GM18508 (cell line): ENCODE results near the gene RNF149.
"Not testable (repeated sequence)": the region's sequence is repeated elsewhere in the genome, so short reads cannot be mapped to it uniquely, and the experiment has no call there.

Source experiments
- ATAC-seq: cut with Tn5 transposase; IDR thresholded peaks from one replicate; pipeline ENCODE4 v1.9.1; 2021; ENCODE audit warnings: moderate number of reproducible peaks; ENCODE audit not compliant: insufficient read depth, unreplicated experiment

The RNF149 gene

DNA sequence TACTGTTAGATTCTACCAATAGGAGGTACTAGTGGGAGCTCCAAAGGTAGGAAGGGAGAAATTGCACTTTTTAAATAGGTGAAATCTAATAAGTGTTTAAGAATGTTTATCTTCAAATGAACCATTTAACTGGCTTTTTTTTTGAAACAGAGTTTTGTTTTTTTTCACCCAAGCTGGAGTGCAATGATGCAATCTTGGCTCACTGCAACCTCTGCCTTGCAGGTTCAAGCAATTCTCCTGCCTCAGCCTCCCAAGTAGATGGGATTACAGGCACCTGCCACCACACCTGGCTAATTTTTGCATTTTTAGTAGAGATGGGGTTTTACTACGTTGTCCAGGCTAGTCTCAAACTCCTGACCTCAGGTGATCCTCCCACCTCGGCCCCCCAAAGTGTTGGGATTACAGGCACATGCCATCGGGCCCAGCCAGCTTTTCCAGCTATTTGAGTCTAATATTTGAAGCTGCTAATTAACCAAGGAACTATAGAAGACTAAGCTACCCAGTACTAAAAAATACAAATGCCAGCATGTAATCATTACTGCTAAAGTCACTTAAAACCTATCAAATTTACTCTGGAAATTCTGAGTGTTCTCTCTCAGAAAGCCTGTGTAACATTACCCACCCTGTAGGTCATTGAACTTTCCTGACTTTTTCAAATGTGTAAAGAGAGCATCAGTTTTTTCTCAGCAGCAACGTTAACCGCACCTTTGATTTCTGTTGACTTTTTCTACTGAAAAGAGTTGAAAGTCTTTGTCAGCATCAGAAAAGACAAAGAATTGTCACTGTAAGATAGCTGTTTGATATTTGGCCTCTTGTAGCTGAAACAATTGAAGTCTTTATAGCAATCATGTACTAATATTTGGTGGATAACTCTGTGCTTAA lies 24.6 kb upstream of the RNF149 start:
- no peak for ATAC-seq

DNA sequence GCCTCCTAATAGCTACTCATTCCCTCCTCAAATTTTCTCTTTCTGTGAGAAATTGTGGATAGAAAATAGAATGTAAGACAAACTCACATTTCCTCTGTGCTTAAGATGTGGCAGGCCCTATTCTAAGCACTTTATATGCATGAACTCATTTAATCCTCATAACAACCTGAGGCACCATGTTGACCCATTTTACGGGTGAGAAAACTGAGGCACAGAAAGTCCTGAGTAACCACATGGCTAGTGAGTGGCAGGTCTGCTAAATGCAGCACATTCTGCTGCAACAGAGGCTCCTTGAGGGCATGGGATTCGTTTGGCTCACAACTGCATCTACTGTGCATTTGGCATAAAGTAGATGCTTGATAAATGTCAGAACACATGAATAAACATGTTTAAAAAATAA lies 22.7 kb upstream of the RNF149 start:
- no peak for ATAC-seq

DNA sequence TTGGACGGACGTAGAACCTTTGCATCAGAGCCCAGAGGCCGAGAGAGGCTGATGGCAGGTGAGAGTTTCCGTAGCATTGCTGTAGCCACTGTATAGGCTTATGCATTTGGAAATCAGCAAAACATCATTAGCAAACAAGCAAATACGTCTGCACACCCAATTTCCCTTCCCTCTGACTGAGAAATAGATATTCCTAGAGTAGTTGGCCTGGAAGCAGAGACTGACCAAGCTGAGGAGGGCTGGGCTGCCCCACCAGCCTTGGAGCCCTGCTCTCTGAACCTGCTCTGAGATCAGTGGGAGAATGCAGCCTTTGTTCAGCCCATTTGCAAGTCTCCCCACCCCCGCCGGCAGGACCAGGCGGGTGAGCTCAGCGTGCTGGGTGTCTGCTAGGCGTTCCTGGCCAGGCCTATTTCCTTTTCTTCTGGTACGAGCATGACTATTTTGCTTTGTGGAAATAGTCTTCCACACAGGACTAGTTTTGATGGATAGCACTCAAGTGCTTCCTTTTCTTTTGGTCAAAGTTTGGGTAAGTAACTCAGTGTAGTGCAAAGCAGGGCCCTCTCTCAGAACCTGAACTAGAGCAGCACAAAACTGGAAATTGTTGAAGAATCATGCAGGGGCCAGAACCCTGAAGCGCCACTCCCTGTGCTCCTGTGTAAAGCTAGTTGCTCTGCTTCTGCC lies 21.9 kb upstream of the RNF149 start:
- ATAC-seq, result no peak

DNA sequence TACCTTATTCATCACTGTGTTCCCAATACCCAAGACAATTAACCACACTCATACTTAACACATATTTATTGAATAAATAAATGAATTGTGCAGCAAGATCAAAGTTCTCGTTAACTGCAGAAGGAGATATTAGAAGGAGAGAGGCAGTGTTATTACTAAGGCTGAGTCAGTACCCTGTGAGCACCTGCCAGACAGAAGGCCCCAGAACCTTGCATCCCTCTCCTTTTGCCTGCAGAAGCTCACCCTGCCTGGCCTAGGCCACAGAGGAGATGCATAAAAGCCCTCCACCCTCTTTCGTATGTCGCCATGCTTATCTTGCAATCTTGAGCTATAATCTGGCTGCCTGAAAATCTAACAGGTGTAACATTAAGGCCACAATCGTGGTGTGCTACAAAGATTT lies 20.5 kb upstream of the RNF149 start:
- ATAC-seq, result no peak

DNA sequence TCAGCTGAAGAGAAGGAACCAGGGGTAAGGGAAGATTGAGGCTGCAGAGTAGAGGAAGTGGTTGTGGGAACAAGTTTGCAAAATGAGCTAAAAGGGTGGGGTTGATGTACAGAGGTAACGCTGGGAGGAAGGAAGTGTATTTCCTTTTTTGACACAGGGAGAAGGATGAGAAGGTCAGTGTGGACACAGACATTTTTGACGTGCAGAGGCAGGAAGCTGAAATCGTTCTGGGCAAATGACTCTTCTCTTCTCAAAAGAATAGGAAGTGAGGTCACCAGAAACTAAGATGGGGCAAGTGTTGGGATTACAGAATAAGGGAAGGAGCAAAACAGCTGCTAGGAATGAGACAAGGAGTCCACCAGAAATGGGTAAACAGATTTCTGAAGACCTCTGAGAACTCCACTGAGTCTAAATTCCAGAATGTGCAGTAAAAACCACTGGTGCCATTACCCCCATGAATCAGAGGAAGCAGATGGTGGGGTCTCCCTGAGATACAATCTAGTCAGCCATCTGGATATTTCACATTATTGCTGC lies 20.0 kb upstream of the RNF149 start:
- ATAC-seq, result no peak

DNA sequence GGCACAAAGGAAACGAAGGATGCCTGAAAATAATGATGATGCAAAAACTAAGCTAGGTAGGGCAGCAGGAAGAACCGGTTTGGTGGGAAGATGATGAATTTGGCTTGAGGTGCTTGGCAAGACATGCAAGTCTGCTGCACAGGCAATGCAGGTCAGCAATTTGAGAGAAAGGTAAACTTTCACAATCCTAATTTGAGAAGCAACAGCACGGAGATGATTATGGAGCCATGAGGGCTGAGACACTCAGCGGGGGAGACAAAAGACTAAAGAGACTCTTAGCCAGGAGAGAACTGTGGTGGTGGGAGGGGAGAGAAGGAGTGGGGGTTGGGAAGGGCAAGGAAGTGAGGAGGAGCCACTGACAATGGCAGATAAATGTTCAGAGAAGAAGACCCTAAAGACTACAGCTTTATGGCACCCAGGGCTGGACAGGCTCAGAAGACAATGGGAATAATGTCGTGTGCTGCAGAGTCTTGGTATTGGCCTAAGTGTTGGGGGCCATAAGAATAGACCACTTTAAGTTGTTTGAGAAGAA lies 19.4 kb upstream of the RNF149 start:
- no peak for ATAC-seq

DNA sequence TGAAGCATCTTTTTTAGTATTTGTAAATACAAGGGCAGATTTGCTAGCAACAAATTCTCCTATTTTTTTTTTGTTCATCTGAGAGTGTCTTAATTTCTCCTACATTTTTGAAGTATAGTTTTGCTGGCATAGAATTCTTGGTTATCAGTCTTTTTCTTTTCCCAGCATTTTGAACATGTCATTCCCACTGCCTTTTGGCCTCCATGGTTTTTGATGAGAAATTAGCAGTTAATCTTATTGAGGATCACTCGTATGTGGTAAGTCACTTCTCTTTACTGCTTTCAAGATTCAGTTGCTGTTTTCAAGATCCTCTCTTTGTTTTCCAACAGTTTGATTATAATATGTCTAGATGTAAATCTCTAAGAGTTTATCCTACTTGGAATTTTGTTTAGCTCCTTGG lies 16.9 kb upstream of the RNF149 start:
- no peak for ATAC-seq

DNA sequence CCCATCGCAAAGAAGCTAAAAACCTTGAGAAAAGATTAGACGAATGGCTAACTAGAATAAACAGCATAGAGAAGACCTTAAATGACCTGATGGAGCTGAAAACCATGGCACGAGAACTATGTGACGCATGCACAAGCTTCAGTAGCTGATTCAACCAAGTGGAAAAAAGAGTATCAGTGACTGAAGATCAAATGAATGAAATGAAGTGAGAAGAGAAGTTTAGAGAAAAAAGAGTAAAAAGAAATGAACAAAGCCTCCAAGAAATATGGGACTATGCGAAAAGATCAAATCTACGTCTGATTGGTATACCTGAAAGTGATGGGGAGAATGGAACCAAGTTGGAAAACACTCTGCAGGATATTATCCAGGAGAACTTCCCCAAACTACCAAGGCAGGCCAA lies 8.1 kb upstream of the RNF149 start:
- ATAC-seq, result not testable (repeated sequence)

DNA sequence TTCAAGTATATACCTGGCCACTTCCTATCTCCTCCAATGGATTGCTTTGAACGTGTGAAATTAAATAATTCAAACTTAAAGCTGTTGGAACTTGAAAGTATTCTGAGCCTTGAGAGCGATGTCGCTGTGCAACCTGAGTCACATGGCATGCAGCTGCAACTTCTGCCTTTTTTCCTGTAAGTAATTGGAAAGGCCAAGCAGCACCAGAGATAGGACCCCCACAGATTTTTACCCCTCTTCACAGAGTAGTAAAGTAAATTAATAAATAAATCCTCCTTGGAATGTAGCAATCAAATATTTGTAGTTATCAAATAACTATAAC lies 3.2 kb upstream of the RNF149 start:
- no peak for ATAC-seq

DNA sequence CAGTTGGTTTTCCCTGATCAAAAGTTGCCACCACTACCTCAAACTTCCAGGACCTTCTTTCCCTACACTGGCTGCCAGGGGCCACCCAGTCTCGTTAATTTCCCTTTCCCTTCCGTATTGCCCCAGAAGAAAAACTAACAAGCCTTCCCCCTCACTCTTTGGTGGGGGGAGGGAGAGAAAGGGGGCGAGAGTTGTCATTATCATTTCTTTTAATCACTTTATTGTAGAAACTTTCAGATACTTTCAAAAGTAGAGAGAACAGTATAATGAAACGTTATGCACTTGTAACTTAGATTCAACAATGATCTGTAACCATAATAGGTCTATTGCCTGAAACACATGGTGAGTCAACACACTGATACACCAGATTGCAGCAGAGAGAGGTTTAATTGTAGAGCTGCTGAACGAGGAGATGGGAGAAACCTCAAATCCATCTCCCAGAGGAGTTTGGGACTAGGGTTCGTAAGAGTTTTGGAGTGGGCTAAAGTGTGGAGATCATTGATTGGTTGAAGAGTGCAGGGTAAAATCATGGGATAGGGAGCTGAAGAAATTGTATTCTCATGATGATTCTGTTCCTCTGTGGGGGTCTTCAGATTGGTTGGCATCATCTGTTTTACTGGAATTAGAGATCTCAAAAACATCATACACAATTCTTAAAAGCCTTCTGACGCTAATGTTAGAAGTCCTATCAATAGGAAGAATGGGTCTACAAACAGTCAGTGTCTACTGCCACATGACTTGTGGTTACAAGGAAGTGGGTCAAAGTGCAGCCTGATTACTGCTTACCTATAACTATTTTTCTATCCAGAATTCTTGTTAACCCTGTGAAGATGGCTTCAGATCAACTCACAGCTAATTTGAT lies 2.6 kb upstream of the RNF149 start:
- no peak for ATAC-seq

DNA sequence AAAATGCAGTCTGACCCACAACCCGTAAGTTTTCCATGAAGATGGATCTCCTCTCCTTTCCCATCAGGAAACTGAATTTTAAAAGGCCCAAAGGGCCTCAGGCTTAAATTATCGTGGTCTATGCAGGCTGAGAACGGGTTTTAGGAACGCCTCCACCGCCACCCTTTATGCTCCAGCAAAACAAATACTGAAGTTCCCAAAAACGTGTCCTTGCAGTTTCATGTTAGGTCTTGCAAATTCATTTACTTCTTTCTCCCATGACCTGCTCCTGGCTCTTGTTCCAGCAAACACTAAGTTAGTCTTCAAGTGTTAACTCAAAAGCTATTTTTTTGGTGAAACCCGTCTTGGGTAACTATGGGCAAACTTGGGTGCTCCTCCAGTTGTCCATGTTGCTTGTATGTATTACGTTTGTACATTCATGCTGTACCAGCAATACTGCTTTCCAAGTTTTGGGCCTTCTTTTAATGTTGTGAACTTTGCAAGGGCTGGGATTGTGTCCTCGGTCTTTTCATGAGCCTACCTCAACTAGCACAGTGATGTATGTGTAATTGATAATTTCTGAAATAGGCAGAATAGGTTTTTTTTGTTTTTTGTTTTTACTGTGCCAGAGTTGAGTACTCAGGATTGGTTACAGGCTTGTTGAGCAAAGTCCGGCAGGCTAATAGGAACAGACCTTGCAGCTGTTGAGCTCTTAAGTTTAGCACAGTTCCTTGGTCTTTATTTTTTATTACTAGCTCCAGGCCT lies 1.8 kb upstream of the RNF149 start:
- ATAC-seq, result no peak

DNA sequence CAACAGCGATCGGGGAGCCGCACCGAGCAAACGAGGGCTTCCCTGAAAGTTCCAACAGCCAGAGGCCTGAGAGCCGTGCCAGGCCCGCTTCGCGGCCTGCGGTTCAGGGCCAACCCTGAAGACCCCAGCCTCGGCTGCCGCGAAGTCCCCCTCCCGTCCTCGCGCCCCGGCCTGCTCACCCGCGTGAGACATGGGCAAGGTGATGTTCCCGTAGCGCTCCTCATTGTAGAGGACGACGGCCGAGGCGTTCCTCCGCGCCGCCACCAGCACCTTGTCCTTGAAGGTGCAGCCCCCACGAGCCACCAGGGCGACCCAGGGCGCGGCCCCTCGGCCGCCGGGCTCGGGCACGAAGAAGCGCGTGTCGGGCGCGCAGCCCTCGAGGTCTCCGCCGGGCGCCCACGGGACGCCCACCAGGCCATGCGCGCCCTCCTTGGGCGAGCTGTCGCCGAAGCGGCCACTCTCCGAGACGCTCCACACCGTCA lies 510 bp downstream of the RNF149 start:
- ATAC-seq, result no peak

DNA sequence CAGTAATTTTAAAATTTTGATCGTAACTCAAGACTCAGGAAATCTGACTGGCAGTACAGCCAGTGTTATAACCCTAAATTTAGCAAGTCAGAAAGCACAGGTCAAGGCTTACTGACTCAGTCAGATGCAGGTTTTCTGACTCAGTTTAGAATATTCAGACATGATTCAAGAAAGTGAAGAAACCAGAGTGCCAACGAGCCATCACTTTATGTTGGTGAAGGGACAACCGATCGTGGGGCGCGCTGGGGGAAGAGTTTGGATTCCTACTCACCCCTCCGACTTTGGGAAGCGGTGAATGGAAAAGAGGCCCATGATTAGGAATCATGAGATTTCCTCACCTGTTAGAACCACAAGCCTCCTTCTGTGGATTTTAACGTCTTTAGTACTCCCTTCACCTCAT lies 998 bp downstream of the RNF149 start:
- ATAC-seq, result no peak

DNA sequence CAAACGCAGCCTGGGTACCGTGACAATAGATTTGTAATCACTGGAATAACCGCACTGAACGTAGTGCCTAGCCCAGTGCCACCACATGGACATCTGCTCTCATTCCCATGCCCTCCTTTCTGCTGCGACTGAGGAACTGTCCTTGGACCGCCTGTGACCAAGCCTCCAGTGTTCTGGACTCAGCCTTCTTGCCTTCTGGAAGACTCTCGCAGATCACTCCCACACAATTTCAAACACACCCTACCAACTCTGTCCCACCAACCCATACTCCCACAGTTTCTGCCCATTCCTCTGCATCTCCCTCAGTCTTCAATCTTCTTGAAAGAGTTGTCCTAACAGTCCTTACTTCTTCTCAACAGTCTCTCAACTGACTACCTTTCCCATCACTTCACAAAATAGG lies 2.1 kb downstream of the RNF149 start:
- no peak for ATAC-seq

DNA sequence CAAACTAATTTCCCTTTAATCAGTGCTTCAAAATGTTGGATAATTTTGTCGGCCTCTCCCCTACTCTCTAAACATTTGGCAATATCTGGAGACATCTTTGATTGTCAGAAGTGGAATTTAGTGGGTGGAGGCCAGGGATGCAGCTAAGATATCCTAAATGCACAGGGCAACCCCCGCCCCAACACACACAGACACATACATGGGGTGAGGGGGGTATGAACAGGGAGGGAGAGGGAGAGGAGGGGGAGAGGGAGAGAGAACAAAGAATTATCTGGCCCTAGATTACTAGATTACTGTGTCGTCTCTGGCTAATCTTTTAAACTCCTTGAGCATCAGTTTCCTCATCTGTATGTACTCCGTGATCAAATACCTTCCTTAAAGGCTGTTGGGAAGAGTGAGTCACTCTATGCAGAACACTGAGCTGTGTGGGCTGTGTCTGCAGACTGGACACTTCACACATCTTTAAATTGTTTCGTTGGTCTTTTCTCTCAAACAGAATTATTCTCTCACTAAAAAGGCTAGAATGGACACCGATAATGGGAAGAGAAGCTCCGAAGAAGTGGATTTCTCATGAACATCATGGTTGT lies 2.9 kb downstream of the RNF149 start:
- ATAC-seq, result no peak

DNA sequence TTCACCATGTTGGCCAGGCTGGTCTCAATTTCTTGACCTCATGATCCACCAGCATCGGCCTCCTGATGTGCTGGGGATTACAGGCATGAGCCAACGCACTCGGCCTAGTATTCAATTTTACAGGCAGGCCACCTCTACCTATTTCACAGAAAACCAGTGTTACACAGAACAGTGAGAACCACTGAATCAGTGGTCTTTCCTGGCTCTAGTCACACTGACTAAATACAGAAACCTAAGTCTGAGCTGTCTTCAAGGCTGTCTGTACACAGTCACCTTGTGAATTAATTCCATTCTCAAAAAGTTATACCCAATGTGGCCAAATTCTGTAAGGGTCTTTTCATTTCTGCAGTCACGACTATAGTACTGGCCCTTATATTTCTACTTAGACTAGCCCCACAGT lies 3.5 kb downstream of the RNF149 start:
- no peak for ATAC-seq

DNA sequence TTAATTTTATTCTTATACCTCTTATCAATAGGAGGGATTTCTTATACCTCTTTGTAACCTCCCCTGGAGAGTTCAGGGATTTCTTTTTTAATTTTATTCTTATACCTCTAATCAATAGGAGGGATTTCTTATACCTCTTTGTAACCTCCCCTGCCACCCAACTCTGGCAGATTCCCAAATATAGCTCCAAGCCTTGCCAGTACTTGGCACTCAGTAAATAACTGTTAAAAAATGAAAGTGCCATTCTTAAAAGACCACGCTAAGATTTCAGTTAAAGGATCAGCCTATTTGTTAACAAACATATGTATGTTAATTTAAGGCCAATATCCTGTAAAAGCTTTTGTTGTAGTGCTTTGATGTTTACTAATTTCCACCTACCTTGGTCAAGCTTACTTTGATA lies 4.8 kb downstream of the RNF149 start:
- no peak for ATAC-seq

DNA sequence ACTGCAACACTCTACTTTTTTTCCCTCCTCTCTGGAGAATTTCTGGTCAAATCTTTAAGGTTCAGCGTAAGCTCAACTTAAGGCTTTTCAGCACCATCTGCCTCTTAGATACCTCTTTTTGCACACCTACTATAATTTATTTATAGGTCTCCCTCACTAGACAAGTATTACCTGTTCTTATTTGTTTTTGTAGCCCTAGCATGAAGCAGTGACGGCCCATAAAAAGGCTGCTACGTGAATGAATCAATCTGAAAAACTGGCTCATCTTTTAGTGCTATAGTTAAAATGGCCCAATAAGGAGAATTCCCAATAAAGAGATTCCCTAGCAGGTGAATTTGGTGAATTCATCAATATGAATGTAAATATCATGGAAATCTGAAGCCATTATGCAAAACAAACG lies 6.5 kb downstream of the RNF149 start:
- no peak for ATAC-seq

DNA sequence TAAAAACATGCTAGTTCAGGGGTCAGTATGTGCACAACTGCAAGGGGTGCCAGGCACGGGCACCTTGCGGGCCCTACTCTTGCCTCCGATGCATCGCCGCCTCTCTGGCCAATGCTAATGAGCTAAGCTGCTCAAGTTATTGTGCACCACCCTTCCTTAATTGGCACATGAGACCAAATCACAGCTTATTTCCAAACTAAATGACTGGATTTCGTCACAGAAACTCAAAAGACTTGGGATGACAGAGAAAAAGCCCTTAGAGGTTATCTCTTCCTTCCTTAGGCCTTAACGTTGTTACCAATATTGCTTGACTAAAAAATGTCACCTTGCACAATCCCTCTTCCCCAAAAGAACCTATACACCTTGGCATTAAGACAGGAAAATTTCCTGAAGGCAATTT lies 7.7 kb downstream of the RNF149 start:
- ATAC-seq, result no peak
